Testis (tissue), 3 donors: ENCODE data around the gene RSL1D1. TPM values are rescaled to one million over a fixed set of nuclear protein-coding genes. Genes with fewer than 3 reads are reported as not detected.

Source experiments
- DNase-seq: peaks from one replicate; pipeline ENCODE4 v3.0.0-alpha.2; 2019
- H3K27ac ChIP-seq, 2 donors: fragments of 200-600 bp; sonication (generic); one replicate each; pipeline ENCODE4 v1.5.1; 2019
- H3K27me3 ChIP-seq: fragments of 200-600 bp; sonication (generic); one replicate; pipeline ENCODE4 v1.5.1; 2019
- H3K36me3 ChIP-seq: fragments of 200-600 bp; sonication (generic); one replicate; pipeline ENCODE4 v1.5.1; 2017; ENCODE audit warnings: low read depth; ENCODE audit errors: missing control alignments
- H3K4me1 ChIP-seq: fragments of 200-600 bp; sonication (generic); one replicate; pipeline ENCODE4 v1.5.1; 2019
- H3K4me3 ChIP-seq, 2 donors: fragments of 200-600 bp; sonication (generic); one replicate each; pipeline ENCODE4 v1.5.1; 2017 to 2019
- H3K9me3 ChIP-seq: fragments of 200-600 bp; sonication (generic); one replicate; pipeline ENCODE4 v1.5.1; 2017
- POLR2A ChIP-seq: fragments of 450-650 bp; IDR thresholded peaks from one replicate; pipeline ENCODE4 v1.6.1; 2017; ENCODE audit warnings: antibody characterized with exemption, mild to moderate bottlenecking, moderate library complexity
- WGBS, 2 donors: methylation state at CpG; one replicate each; pipeline ENCODE4 v1.1.5; 2018; 5-methylcytosine and 5-hydroxymethylcytosine counted together
- intact Hi-C: fragments of 100-400 bp; cut with DNase I; formaldehyde crosslinking; loops from one replicate; pipeline ENCODE4 v1.15.1; 2023; ENCODE audit warnings: low total_unique reads
- polyA plus RNA-seq: library from polyadenylated mRNA; stranded (reverse); fragments of 350-450 nt; fragmentation: Illumina TruSeq; extraction: RNeasy Lipid Tissue Mini Kit (QIAGEN cat#74804); gene quantifications from one replicate; pipeline ENCODE4 v1.2.3, GENCODE V29; 2014; ENCODE audit warnings: low read depth, low replicate concordance; ENCODE audit not compliant: insufficient read depth
- total RNA-seq, 2 donors: library from RNA; depleted of rRNA; stranded (reverse); fragments of >200 nt; gene quantifications; one replicate each; pipeline ENCODE4 v1.2.3, GENCODE V29; 2016
- TF ChIP-seq, protein P1 (sequence below), 3 experiments: fragments of 450-650 bp in 2 of 3; fragments of 200-600 bp in 1 of 3; sonication (generic) in 1 of 3; IDR thresholded peaks; one replicate each; pipeline ENCODE4 v1.5.1; 2016 to 2019; ENCODE audit warnings: antibody characterized with exemption in 3 of 3, mild to moderate bottlenecking in 2 of 3, moderate library complexity in 1 of 3

The RSL1D1 gene
- total and polyA plus RNA-seq, 3 donors from 2014 or later: 79.3 to 101 (median 97.6) TPM

GRCh38 chr16:11892761-11893160 is 41.4 kb upstream of the RSL1D1 start:
- Histone ChIP-seq H3K36me3 (no peaks in the 10 kb centered on the region), H3K27me3 (no peaks in the 10 kb centered on the region), H3K9me3 (no peaks in the 10 kb centered on the region), H3K4me1 (no peaks in the 10 kb centered on the region), H3K27ac (no peak overlapping the region), H3K4me3 (no peak overlapping the region)
- no peak for DNase-seq
- intact Hi-C loops: no loop called here
- no peak for TF ChIP-seq POLR2A
- TF ChIP-seq, protein P1, sequence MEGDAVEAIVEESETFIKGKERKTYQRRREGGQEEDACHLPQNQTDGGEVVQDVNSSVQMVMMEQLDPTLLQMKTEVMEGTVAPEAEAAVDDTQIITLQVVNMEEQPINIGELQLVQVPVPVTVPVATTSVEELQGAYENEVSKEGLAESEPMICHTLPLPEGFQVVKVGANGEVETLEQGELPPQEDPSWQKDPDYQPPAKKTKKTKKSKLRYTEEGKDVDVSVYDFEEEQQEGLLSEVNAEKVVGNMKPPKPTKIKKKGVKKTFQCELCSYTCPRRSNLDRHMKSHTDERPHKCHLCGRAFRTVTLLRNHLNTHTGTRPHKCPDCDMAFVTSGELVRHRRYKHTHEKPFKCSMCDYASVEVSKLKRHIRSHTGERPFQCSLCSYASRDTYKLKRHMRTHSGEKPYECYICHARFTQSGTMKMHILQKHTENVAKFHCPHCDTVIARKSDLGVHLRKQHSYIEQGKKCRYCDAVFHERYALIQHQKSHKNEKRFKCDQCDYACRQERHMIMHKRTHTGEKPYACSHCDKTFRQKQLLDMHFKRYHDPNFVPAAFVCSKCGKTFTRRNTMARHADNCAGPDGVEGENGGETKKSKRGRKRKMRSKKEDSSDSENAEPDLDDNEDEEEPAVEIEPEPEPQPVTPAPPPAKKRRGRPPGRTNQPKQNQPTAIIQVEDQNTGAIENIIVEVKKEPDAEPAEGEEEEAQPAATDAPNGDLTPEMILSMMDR (IDR thresholded peaks at IDR 0.05): no peak
- 81 to 91% methylated on average over 4 of the region's 4 CpGs for WGBS, 2 donors

GRCh38 chr16:11890231-11890965 is 39.1 kb upstream of the RSL1D1 start:
- Histone ChIP-seq H3K9me3 (no peaks in the 10 kb centered on the region), H3K4me3 (no peak overlapping the region), H3K4me1 (no peaks in the 10 kb centered on the region), H3K36me3 (no peaks in the 10 kb centered on the region), H3K27ac (no peak overlapping the region), H3K27me3 (no peaks in the 10 kb centered on the region)
- WGBS, 2 donors: 86 to 90% methylated on average over 5 of the region's 5 CpGs
- no peak for TF ChIP-seq POLR2A
- TF ChIP-seq, protein P1 (IDR thresholded peaks at IDR 0.05): no peak
- intact Hi-C loops: no loop called here
- DNase-seq: no peak

DNA sequence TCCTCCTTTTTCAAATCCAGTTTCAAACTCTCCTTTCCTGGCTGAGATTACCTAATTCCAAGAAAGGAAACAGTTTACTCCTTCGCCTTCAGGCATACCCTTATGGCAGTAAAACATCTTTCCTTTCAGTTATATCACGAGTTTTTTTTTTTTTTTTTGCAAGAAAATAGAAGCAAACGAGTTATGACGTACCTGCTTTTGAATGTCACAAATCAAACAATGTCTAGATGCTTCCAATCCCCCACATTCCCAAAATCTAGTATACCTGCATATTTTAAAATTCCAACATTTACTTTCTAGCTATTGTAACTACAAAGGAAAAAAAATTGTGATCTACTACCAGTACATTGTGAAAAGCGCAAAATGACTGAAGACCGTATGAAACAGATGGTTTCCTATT is 35.5 kb upstream of the RSL1D1 start:
- no peaks in the 10 kb centered on the region for H3K36me3 ChIP-seq
- no peaks in the 10 kb centered on the region for H3K9me3 ChIP-seq
- WGBS, 2 donors: 90 to 94% methylated on average over 6 of the region's 6 CpGs
- H3K27ac ChIP-seq: no peak overlapping the region
- H3K27me3 ChIP-seq: no peaks in the 10 kb centered on the region
- no peaks in the 10 kb centered on the region for H3K4me1 ChIP-seq
- H3K4me3 ChIP-seq: no peak overlapping the region
- intact Hi-C loops: no loop called here
- DNase-seq: no peak
- no peak for TF ChIP-seq POLR2A
- TF ChIP-seq, protein P1 (IDR thresholded peaks at IDR 0.05): no peak

- Histone ChIP-seq H3K27me3 (no peaks in the 10 kb centered on the region), H3K36me3 (no peaks in the 10 kb centered on the region), H3K9me3 (no peaks in the 10 kb centered on the region), H3K4me1 (no peaks in the 10 kb centered on the region), H3K27ac (no peak overlapping the region), H3K4me3 (no peak overlapping the region)
- intact Hi-C loops: no loop called here
- 95 to 96% methylated on average over 5 of the region's 5 CpGs for WGBS, 2 donors
- no peak for DNase-seq
- TF ChIP-seq, protein P1 (IDR thresholded peaks at IDR 0.05): no peak
- TF ChIP-seq POLR2A: no peak
Measured at GRCh38 chr16:11884035-11884434, 32.7 kb upstream of the RSL1D1 start.

GRCh38 chr16:11880007-11880406 is 28.7 kb upstream of the RSL1D1 start:
- Histone ChIP-seq H3K27ac (no peak overlapping the region), H3K27me3 (no peaks in the 10 kb centered on the region), H3K9me3 (no peaks in the 10 kb centered on the region), H3K36me3 (no peaks in the 10 kb centered on the region), H3K4me3 (no peak overlapping the region), H3K4me1 (no peaks in the 10 kb centered on the region)
- 92 to 93% methylated on average over 5 of the region's 5 CpGs for WGBS, 2 donors
- intact Hi-C loops: no loop called here
- TF ChIP-seq, protein P1 (IDR thresholded peaks at IDR 0.05): no peak
- no peak for TF ChIP-seq POLR2A
- DNase-seq: no peak
